Neural cell (in vitro differentiated cells): ENCODE measurements around the gene CUBN. TPM values are rescaled to one million over a fixed set of nuclear protein-coding genes. Genes with fewer than 3 reads are reported as not detected.

Source experiments
- H2AFZ ChIP-seq: fragments of 200-600, 300-800 bp; sonication (generic), shearing (Covaris generic); 2 replicates; pipeline ENCODE4 v1.6.0; 2014; ENCODE audit warnings: low read depth, mild to moderate bottlenecking, antibody characterized with exemption, low read length, moderate library complexity
- H3F3A ChIP-seq: fragments of 200-600 bp; shearing (Covaris generic); 2 replicates; pipeline ENCODE4 v1.6.1; 2016; ENCODE audit warnings: mild to moderate bottlenecking, moderate library complexity, mixed read lengths, antibody characterized with exemption, low read length; ENCODE audit not compliant: insufficient read depth, poor library complexity, severe bottlenecking
- H3K27ac ChIP-seq: fragments of 200-600, 300-800 bp; sonication (generic), shearing (Covaris generic); 2 replicates; pipeline ENCODE4 v1.5.1; 2014; ENCODE audit warnings: mild to moderate bottlenecking, low read length, moderate library complexity
- H3K27me3 ChIP-seq: fragments of 300-800, 200-600 bp; sonication (generic), shearing (Covaris generic); 2 replicates; pipeline ENCODE4 v1.6.0; 2014; ENCODE audit warnings: mild to moderate bottlenecking, low read depth, low read length, moderate library complexity; ENCODE audit not compliant: insufficient read depth
- H3K36me3 ChIP-seq: fragments of 300-800, 200-600 bp; sonication (generic), shearing (Covaris generic); 2 replicates; pipeline ENCODE4 v1.5.1; 2014; ENCODE audit warnings: mild to moderate bottlenecking, antibody characterized with exemption, low read length, moderate library complexity; ENCODE audit not compliant: insufficient read depth
- H3K4me2 ChIP-seq: fragments of 300-800, 200-600 bp; sonication (generic), shearing (Covaris generic); 2 replicates; pipeline ENCODE4 v1.6.0; 2014; ENCODE audit warnings: mild to moderate bottlenecking, low read length
- H3K4me3 ChIP-seq: fragments of 300-800, 200-600 bp; sonication (generic), shearing (Covaris generic); 2 replicates; pipeline ENCODE4 v1.5.1; 2014; ENCODE audit warnings: mild to moderate bottlenecking, low read length, moderate library complexity
- H3K79me2 ChIP-seq: fragments of 200-600 bp; shearing (Covaris generic); replicated peaks from 2 replicates; pipeline ENCODE4 v1.6.0; 2014; ENCODE audit warnings: mild to moderate bottlenecking, low read length, moderate library complexity; ENCODE audit not compliant: insufficient read depth
- H3K9ac ChIP-seq: fragments of 300-800, 200-600 bp; sonication (generic), shearing (Covaris generic); 2 replicates; pipeline ENCODE4 v1.6.1; 2016; ENCODE audit warnings: mild to moderate bottlenecking, low read length, mixed read lengths
- H3K9me2 ChIP-seq: fragments of 200-600 bp; shearing (Covaris generic); 2 replicates; pipeline ENCODE4 v1.6.1; 2016; ENCODE audit warnings: mild to moderate bottlenecking, low read length, mixed read lengths; ENCODE audit not compliant: insufficient read depth
- H3K9me3 ChIP-seq: fragments of 200-600, 300-800 bp; sonication (generic), shearing (Covaris generic); 2 replicates; pipeline ENCODE4 v1.6.1; 2016; ENCODE audit warnings: mild to moderate bottlenecking, mixed run types, low read length, moderate library complexity, mixed read lengths
- H4K20me1 ChIP-seq: fragments of 200-600 bp; shearing (Covaris generic); 2 replicates; pipeline ENCODE4 v1.6.1; 2016; ENCODE audit warnings: mild to moderate bottlenecking, mixed run types; ENCODE audit not compliant: insufficient read depth
- CTCF ChIP-seq: fragments of 450-650 bp; IDR thresholded peaks from 2 replicates; pipeline ENCODE4 v1.5.1; 2014; ENCODE audit warnings: antibody characterized with exemption, mild to moderate bottlenecking, moderate library complexity; ENCODE audit not compliant: poor library complexity, severe bottlenecking
- EP300 ChIP-seq: fragments of 450-650 bp; conservative IDR thresholded peaks from 2 replicates; pipeline ENCODE4 v1.6.1; 2014; ENCODE audit warnings: antibody characterized with exemption, mild to moderate bottlenecking, moderate library complexity; ENCODE audit not compliant: poor library complexity, severe bottlenecking
- EZH2 ChIP-seq: fragments of 200-600, 300-800 bp; shearing (Covaris generic), sonication (generic); IDR thresholded peaks from 2 replicates; pipeline ENCODE4 v1.6.1; 2014; ENCODE audit warnings: antibody characterized with exemption, low read length, borderline replicate concordance, mild to moderate bottlenecking; ENCODE audit not compliant: insufficient read depth, poor library complexity, severe bottlenecking
- MXI1 ChIP-seq: fragments of 450-650 bp; conservative IDR thresholded peaks from 2 replicates; pipeline ENCODE4 v1.6.1; 2014; ENCODE audit warnings: antibody characterized with exemption, mild to moderate bottlenecking; ENCODE audit not compliant: poor library complexity, severe bottlenecking
- POLR2AphosphoS5 ChIP-seq: IDR thresholded peaks from 2 replicates; pipeline ENCODE4 v1.6.1; 2012
- RAD21 ChIP-seq: fragments of 450-650 bp; conservative IDR thresholded peaks from 2 replicates; pipeline ENCODE4 v1.6.1; 2014; ENCODE audit warnings: antibody characterized with exemption, mild to moderate bottlenecking, moderate library complexity
- REST ChIP-seq: IDR thresholded peaks from 2 replicates; pipeline ENCODE4 v1.6.1; 2012; ENCODE audit warnings: borderline replicate concordance
- SMC3 ChIP-seq: fragments of 450-650 bp; conservative IDR thresholded peaks from 2 replicates; pipeline ENCODE4 v1.6.1; 2014; ENCODE audit warnings: antibody characterized with exemption, mild to moderate bottlenecking, moderate library complexity; ENCODE audit not compliant: poor library complexity
- TAF1 ChIP-seq: IDR thresholded peaks from 2 replicates; pipeline ENCODE4 v1.6.1; 2012; ENCODE audit warnings: low read depth
- polyA plus RNA-seq: library from polyadenylated mRNA; depleted of rRNA; stranded (reverse); fragments of >200 nt; gene quantifications from 2 replicates; pipeline ENCODE4 v1.2.3, GENCODE V29; 2014

The CUBN gene
- polyA plus RNA-seq, 1 donor from 2014 or later: 7.1 TPM

GRCh38 chr10:16944986-16945385, 184.6 kb downstream of the CUBN start:
- Histone ChIP-seq H3F3A (no peaks in the 10 kb centered on the region), H3K27ac (no peak overlapping the region), H4K20me1 (no peaks in the 10 kb centered on the region), H2AFZ (no peak overlapping the region), H3K4me2 (no peak overlapping the region), H3K36me3 (no peaks in the 10 kb centered on the region), H3K9me2 (no peaks in the 10 kb centered on the region), H3K27me3 (no peaks in the 10 kb centered on the region), H3K4me3 (no peak overlapping the region), H3K9me3 (no peaks in the 10 kb centered on the region), H3K79me2 (no peaks in the 10 kb centered on the region), H3K9ac (no peak overlapping the region)
- no peak for TF ChIP-seq RAD21
- TF ChIP-seq EZH2: no peak
- no peak for TF ChIP-seq EP300
- no peak for TF ChIP-seq MXI1
- no peak for TF ChIP-seq REST
- TF ChIP-seq TAF1: no peak
- TF ChIP-seq CTCF: no peak
- no peak for TF ChIP-seq SMC3
- no peak for TF ChIP-seq POLR2AphosphoS5

GRCh38 chr10:16944402-16944801, 185.2 kb downstream of the CUBN start:
- no peak overlapping the region for H2AFZ ChIP-seq
- no peak overlapping the region for H3K9ac ChIP-seq
- no peaks in the 10 kb centered on the region for H3K9me2 ChIP-seq
- no peaks in the 10 kb centered on the region for H3F3A ChIP-seq
- TF ChIP-seq CTCF (no peak), TAF1 (no peak), POLR2AphosphoS5 (no peak), EP300 (no peak), REST (no peak), EZH2 (no peak), MXI1 (no peak), RAD21 (no peak), SMC3 (no peak)
- no peaks in the 10 kb centered on the region for H3K9me3 ChIP-seq
- H3K27me3 ChIP-seq: no peaks in the 10 kb centered on the region
- no peak overlapping the region for H3K4me3 ChIP-seq
- no peaks in the 10 kb centered on the region for H4K20me1 ChIP-seq
- peak overlapping the region; percentile 36 for H3K27ac ChIP-seq
- no peaks in the 10 kb centered on the region for H3K36me3 ChIP-seq
- H3K79me2 ChIP-seq: no peaks in the 10 kb centered on the region
- no peak overlapping the region for H3K4me2 ChIP-seq
